ENCODE measurements around the gene ERMP1.
"Not testable (repeated sequence)": the region's sequence is repeated elsewhere in the genome, so short reads cannot be mapped to it uniquely, and the experiment has no call there.

The ERMP1 gene

DNA sequence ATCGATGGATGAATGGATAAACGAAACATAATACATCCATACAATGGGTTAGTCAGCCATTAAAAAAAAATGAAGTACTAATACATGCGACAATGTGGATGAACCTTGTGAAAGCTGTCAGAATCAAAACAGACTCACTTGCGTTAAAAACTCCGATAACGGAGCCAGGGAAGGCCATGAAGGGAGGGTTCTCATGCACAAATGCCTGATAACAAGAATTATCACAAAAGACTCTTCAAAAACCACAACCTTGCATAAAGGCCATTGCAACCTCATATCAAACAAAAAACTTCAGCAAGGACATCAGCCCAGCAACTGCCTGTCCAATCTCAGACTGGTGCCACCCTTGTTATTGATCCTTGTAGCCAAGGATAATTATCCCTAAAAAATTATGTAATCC, 13.7 kb downstream of the ERMP1 start:
- no peak overlapping the region for H3K4me3 ChIP-seq (ENCODE audit: low read length)
- no peak for TF ChIP-seq ZNF274 (IDR thresholded peaks at IDR 0.05; ENCODE audit: low read depth, low read length)

DNA sequence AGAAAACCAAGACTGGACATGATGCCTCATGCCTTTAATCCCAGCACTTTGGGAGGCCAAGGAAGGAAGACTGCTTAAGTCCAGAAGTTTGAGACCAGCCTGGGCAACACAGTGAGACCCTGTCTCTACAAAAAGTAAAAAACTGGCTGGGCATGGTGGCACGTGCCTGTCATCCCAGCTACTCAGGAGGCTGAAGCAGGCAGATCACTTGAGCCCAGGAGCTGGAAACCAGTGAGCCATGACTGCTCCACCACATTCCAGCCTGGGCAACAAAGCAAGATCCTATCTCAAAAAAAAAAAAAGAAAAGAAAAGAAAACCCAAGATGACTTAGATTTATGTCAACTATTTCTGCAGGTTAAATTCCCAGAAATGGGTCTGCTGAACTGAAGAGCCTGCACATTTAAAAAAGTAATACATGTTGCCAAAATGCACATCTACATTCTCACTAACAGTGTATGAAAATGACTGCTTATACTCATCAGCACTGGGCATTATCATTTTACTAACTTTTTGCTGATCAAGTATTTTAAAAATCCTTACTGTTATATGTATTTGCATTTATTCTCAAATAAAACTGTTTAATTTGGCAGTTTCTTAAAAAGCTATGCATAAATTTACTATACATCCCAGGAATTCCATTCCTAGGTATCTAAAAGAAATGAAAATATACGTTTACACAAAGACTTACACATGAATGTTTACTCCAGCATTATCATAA, 14.3 kb downstream of the ERMP1 start:
- H3K4me3 ChIP-seq (ENCODE audit: low read length): no peak overlapping the region
- no peak for TF ChIP-seq ZNF274 (IDR thresholded peaks at IDR 0.05; ENCODE audit: low read depth, low read length)

DNA sequence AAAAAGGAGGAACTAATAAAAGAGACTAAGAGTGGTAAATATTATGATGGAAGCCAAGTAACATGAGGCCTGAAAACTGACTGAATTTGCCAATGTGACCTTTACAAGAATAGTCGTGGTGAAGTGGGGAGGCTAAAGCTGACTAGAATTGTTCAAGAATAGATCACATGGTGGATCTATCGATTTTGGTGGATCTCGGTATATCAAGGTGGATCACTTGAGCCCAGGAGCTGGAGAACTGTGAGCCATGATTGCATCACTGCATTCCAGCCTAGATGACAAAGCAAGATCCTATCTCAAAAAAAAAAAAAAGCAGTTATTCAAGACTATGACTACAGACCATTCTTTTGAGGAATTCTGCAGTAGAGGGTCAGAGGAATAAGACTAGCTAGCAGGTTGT, 15.1 kb downstream of the ERMP1 start:
- no peak overlapping the region for H3K4me3 ChIP-seq (ENCODE audit: low read length)
- TF ChIP-seq ZNF274 (IDR thresholded peaks at IDR 0.05; ENCODE audit: low read depth, low read length): no peak

DNA sequence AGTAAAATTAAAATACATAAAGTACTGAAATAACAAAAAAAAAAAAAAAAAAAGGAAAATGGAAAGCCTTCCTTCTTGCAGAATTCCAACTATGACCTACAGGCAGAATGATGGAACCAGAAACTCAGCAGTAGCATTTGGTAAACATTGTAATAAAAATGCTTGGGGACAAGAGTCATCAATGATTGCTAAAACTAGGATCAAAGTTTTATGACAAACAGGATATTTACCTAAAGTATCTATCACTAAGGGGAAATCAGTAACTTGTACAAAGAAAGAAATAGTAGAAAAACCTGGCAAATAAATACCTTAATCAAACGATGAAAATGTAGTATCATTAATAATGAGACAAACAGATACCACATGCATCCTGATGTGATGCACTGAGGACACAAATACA, 17.5 kb downstream of the ERMP1 start:
- no peak for TF ChIP-seq ZNF274 (IDR thresholded peaks at IDR 0.05; ENCODE audit: low read depth, low read length)
- H3K4me3 ChIP-seq (ENCODE audit: low read length): no peak overlapping the region

DNA sequence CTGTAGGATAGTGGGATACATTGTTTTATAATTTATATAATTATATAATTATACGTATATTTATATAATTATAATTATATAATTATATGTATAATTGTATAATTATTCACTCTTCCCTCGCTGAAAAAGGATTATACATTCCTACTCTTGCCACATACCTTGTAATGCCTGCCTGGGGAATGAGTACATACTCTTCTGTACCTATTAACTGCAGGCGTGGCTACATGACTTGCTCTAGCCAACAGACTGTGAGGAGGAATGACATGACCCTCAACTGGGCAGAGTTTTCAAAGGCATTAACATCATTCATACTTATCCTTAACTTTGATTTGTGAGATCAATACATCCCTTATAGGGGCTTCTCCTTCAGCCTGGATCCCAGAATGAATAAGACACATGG, 19.1 kb downstream of the ERMP1 start:
- H3K4me3 ChIP-seq (ENCODE audit: low read length): no peak overlapping the region
- no peak for TF ChIP-seq ZNF274 (IDR thresholded peaks at IDR 0.05; ENCODE audit: low read depth, low read length)

DNA sequence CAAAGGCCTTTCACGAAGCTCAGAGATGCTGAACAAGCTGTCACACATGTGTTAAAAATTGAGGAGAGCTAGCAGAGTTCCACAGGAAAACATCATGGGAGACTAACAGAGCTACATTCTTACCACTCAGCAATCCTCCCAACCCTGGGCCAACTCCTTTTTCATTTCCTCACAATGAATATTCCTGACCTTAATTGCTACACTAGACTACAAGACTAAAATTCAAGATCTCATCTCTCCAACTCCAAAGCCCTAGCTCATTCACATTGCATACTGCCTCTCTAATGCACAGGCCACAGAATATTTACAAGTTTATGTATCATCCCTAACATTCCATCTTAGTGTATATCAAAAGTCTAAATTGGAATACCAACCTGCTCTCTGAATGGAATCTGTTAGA, 21.2 kb downstream of the ERMP1 start:
- no peak for TF ChIP-seq ZNF274 (IDR thresholded peaks at IDR 0.05; ENCODE audit: low read depth, low read length)
- no peak overlapping the region for H3K4me3 ChIP-seq (ENCODE audit: low read length)

DNA sequence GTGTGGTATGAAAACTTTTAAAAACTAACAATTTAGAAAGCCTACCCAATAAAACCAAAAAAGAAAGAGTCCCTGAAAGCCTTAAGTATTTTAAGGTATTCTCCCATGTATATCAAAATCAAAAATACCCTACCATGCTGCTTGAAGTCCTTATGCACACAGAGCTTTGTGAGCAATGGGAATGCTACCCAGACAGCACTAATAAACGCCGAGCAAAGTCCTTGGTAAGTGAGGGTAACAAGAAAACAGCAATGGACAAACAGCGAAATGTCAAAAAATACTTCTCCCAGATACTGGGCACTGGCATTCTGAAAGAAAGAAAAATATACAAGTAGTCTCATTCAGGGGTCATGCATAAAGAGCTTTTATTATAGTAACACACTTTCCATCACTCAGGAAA, 27.4 kb downstream of the ERMP1 start:
- no peak for TF ChIP-seq ZNF274 (IDR thresholded peaks at IDR 0.05; ENCODE audit: low read depth, low read length)
- H3K4me3 ChIP-seq (ENCODE audit: low read length): no peak overlapping the region

DNA sequence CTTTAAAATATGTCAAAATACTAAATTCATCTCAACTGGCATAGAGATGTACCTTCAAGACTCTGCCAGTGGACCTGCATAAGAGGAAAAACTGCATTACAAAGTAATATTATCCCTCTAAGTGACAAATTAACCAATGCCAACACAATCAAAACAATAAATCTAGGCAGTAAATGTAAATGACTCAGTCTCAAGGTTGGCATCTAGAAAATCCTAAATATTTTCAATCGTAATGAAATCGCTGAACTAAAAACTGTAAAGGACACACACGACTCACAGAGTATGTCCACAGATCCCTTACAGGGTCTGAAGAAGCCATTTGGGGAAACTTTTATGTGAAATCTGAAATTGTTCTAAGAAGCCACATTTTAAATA, 31.2 kb downstream of the ERMP1 start:
- no peak for TF ChIP-seq ZNF274 (IDR thresholded peaks at IDR 0.05; ENCODE audit: low read depth, low read length)
- no peak overlapping the region for H3K4me3 ChIP-seq (ENCODE audit: low read length)

DNA sequence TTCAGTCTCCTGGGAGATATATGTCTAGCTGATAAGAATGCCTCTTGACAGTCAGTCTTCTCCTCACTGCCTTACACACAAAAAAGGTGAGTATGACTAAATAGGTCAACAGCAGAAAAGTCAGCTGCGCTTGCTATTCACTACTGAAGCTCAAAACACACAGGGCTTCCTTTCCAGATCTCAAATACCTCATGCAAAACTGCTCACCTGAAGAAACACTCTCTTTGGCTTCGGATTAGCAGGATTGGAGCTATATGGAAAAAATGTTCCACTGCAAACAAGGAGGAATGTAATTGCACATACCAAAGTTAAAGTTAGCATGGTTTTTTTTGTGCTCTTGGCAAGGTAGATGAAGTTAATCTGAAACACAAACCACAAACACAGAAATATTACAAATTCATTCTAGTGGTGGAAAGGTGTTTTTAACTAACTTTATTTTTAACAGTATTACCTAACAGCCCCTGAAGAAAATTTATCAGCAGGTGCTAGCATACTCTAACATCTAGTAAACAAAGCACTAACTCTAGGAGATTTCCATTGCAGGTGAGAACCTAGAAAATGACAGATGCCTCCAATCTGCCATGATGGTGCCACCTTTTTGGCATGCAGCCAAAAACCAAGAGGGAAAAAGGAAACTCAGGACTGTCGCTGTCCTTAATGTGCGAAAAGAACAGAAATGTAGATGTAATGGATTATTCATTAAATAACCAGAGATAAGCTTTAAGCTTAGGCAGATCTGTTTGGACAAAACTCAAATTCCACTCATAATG, 31.8 kb downstream of the ERMP1 start:
- TF ChIP-seq ZNF274 (IDR thresholded peaks at IDR 0.05; ENCODE audit: low read depth, low read length): no peak
- H3K4me3 ChIP-seq (ENCODE audit: low read length): no peak overlapping the region

DNA sequence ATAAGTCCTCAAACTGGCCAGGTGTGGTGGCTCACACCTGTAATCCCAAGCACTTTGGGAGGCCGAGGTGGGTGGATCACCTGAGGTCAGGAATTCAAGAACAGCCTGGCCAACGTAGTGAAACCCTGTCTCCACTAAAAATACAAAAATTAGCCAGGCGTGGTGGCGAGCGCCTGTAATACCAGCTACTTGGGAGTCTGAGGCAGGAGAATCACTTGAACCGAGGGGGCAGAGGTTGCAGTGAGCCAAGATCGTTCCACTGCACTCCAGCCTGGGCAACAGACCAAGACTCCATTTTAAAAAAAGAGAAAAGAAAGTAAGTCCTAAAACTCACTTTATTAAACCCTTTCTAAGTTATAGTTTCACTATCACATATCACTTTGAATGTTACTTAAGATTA, 32.5 kb downstream of the ERMP1 start:
- H3K4me3 ChIP-seq (ENCODE audit: low read length): not testable (repeated sequence)

DNA sequence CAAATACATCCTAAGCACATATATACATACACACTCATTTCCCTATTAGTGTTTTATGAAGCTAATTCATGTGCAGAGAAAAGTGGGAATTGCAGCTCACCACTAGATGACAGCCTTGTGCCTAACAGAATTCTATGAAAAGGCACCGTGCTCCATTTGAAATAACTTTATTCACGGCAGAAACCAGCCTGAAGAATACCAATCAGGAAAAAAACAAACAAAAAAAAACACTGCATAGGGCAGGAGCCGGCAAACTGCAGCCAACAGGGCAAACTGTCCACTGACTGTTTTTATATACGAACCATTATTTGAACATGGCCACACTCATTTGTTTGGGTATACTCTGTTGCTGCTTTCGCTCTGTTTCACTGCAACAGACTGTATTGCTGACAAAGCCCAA, 33.6 kb downstream of the ERMP1 start:
- H3K4me3 ChIP-seq (ENCODE audit: low read length): no peak overlapping the region
- TF ChIP-seq ZNF274 (IDR thresholded peaks at IDR 0.05; ENCODE audit: low read depth, low read length): no peak

DNA sequence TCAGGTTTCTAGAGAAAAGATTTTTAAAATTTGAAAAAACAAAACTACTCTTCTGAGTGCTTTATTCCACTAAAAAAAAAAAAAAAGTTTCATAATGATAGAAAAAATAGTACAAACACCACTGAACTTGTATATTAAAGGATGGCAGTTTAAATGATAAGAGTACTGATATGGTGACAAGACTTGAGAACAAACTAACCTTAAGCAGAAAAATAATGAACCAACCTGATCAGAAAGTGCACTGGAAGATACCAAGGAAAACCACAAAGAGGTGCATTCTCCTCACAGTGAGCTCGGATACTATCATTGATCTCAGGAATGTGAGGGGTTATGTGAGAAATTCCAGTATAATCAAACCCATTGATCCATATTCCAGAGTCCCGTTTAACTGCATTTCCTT, 34.3 kb downstream of the ERMP1 start:
- no peak overlapping the region for H3K4me3 ChIP-seq (ENCODE audit: low read length)
- no peak for TF ChIP-seq ZNF274 (IDR thresholded peaks at IDR 0.05; ENCODE audit: low read depth, low read length)

DNA sequence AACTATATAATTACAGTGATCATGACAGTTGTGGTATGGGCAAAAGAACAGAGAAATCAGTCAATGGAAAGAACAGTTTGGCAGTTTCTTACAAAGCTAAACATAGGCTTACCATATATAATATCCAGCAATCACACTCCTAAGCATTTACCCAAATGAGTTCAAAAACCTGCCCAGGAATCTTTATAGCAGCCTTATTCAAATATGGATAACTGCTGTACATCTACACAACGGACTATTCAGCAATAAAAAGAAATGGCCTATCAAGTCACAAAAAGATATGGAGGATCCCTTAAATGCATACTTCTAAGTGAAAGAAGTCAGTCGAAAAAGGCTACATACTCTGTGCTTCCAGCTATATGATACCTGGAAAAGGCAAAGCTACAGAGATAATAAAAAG, 36.6 kb downstream of the ERMP1 start:
- TF ChIP-seq ZNF274 (IDR thresholded peaks at IDR 0.05; ENCODE audit: low read depth, low read length): no peak
- H3K4me3 ChIP-seq (ENCODE audit: low read length): no peak overlapping the region

DNA sequence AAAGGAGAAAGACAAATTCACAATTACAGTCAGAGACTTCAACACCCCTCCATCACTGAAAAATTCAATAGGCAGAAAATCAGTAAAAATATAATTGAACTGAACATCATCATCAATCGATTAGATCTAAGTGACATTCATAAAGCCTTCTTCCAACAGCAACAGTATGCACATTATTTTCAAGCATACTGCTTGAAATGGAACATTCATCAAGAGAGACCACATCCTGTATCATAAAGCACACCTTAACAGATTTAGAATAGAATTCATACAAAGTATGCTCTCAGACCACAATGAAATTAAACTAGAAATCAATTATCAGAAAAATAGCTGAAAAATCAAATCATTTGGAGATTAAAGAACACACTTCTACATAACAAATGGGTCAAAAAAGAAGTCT, 39.1 kb downstream of the ERMP1 start:
- no peak overlapping the region for H3K4me3 ChIP-seq (ENCODE audit: low read length)
- TF ChIP-seq ZNF274 (IDR thresholded peaks at IDR 0.05; ENCODE audit: low read depth, low read length): no peak

DNA sequence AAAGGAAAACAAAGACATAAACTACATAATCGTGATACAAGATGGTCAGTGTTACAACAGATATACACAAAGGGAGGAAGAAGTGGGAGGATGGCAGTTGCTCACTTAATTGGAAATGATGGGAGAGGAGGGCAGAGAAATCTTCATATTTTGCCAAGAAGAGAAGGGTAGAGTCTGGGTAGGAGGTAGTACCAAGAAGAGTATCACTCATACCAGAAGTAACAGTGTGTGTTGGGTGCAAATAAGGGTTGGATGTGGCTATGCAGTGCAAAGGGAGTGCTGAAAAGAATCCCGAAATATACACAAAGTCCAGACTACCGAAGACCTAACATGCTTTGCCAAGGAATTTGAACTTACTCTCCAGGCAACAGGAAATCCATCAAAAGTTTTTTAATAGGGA, 41.0 kb downstream of the ERMP1 start:
- H3K4me3 ChIP-seq (ENCODE audit: low read length): no peak overlapping the region
- no peak for TF ChIP-seq ZNF274 (IDR thresholded peaks at IDR 0.05; ENCODE audit: low read depth, low read length)

DNA sequence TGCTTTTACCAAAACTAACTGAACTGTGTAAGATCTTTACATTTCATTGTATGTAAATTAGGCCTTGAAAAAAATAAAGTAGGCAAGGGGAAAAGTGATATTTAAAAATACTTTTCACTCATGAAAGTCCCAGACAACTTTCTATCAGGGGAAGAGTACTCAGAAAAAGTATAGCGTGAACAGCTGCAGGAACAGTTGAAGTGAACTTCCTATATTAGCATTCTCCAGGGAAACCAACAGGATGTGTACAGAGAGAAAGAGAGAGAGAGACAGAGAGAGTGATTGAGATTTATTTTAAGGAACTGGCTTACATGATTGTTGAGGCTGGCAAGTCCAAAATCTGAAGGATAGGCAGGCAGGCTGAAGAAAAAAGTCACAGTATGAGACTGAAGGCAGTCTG, 42.0 kb downstream of the ERMP1 start:
- H3K4me3 ChIP-seq (ENCODE audit: low read length): no peak overlapping the region
- no peak for TF ChIP-seq ZNF274 (IDR thresholded peaks at IDR 0.05; ENCODE audit: low read depth, low read length)
